Germinal center (tissue), 1 donor: ENCODE measurements around the gene CHPF.

ENCODE experiments used
- DNase-seq: peaks from one replicate; pipeline ENCODE4 v3.0.0; 2012; ENCODE audit warnings: mixed read lengths, low spot score

The CHPF gene

GRCh38 chr2:219532378-219532649 is 11.3 kb downstream of the CHPF start:
- no peak for DNase-seq

DNA sequence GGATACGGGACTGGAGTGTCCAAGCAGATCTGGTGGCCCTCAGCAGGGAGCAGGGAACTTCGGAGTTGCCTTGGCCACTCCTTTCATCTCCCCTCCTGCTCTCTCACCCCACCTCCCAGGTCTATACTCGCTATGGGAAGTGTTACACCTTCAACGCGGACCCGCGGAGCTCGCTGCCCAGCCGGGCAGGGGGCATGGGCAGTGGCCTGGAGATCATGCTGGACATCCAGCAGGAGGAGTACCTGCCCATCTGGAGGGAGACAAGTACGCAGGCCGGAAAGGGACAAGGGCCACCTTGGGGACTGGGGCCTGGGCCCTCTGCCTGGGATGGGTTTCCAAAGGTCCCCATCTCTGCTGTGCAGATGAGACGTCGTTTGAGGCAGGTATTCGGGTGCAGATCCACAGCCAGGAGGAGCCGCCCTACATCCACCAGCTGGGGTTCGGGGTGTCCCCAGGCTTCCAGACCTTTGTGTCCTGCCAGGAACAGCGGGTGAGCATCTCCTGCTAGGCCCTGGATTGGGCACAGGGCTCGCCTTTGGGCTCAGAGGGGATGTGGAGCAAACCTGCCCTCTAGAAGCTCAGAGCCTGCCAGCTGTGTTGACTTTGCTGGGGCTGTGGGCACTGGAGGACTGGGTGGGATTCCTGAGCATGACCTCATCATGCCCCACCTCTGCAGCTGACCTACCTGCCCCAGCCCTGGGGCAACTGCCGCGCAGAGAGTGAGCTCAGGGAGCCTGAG is 11.8 kb downstream of the CHPF start:
- DNase-seq: no peak

- peak; percentile 86 for DNase-seq
Observed at GRCh38 chr2:219530048-219530963, 13.3 kb downstream of the CHPF start.

DNA sequence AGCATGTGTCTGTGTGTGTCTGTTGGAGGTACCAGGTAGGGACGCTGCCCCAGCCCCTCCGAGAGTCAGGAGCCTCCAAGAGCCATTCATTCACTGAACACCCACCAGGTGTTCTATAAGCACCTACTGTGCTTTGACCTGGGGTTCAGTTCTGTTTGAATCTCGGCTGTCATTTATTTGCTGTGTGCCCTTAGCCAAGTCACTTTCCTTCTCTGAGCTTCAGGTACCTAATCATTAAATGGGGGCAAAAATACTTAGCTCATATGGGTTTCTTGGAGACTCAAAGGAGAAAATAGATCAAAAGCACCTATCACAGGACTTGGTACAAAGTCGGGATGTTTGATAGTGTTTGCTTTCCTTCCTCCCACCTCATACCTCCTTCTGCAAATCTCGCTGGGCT is 16.1 kb downstream of the CHPF start:
- no peak for DNase-seq

- DNase-seq: no peak
Observed at GRCh38 chr2:219527076-219527394, 16.6 kb downstream of the CHPF start.

DNA sequence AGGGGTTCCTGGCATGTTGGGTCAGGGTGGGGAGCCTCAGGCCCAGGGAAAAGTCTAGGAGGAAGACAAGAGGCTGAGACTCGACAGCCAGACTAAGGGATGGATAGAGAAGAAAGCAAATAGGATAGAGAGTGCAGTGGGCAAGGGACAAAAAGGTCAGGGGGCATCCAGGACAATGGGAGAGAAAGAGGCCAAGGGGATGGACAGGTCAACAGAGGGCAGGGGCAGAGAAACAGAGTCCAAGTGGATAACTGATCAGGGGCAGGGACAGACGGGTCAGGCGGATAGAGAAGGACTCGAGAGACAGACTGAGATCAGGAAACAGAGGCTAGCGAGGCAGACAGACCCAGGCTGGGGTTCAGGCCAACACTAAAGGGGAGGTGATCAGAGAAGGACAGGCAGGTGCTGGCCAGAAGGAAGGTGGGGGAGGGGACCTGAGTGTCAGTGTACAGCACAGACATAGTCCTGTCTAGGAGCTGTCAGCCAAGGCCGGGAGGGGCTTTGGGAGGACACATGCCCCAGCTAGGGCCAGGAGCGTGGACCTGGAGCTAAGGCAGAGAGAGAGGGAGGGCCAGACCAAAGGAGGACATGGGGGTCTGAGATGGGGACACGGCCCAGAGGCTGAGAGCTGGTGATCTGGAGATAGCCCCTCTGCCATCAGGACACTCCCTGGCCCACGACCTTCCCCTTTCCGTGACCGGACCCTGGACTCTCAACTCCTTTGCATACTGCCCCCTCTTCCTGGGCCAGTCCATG is 17.1 kb downstream of the CHPF start:
- no peak for DNase-seq

GRCh38 chr2:219525533-219526232 is 17.9 kb downstream of the CHPF start:
- DNase-seq: no peak

DNA sequence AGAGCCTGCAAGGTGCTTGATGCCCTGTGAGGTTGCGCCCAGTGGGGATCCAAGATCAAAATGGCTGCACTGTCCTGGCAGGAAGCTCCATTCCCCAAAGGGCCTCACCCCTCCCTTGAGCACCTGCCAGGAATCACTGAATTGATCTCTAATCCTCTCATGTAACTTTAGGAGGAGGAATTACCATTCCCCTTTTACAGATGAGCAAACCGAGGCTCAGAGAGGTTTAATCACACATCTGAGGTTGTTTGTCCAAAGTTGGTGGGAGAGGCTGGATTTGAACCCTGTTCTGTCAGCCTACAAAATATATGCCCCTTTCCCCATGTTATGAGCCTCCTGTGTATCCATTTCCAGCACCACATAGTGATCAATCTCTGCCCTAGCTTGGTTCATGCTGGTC is 18.8 kb downstream of the CHPF start:
- DNase-seq: no peak

- no peak for DNase-seq
Observed at GRCh38 chr2:219523031-219523671, 20.5 kb downstream of the CHPF start.

- DNase-seq: no peak
Observed at GRCh38 chr2:219522111-219523030, 21.2 kb downstream of the CHPF start.

- DNase-seq: no peak
Observed at GRCh38 chr2:219521066-219521880, 22.3 kb downstream of the CHPF start.

- no peak for DNase-seq
Observed at GRCh38 chr2:219520079-219520478, 23.5 kb downstream of the CHPF start.

DNA sequence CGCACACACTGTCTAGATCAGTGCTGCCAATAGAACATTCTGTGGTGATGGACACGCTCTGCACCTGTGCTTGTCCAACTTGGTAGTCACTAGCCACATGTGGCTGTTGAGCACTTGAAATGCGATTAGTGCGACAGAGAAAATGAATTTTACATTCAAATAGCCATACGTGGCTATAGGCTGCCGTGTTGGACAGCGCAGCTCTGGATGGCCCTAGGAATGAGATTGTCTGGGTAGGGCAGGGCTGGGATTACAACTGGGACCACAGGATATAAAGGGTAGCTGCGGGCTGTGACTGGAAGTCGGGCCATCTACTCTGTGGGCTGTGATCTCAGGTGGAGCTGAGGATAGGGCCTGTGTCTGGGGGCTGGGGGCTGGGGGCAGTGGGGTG is 24.1 kb downstream of the CHPF start:
- no peak for DNase-seq

DNA sequence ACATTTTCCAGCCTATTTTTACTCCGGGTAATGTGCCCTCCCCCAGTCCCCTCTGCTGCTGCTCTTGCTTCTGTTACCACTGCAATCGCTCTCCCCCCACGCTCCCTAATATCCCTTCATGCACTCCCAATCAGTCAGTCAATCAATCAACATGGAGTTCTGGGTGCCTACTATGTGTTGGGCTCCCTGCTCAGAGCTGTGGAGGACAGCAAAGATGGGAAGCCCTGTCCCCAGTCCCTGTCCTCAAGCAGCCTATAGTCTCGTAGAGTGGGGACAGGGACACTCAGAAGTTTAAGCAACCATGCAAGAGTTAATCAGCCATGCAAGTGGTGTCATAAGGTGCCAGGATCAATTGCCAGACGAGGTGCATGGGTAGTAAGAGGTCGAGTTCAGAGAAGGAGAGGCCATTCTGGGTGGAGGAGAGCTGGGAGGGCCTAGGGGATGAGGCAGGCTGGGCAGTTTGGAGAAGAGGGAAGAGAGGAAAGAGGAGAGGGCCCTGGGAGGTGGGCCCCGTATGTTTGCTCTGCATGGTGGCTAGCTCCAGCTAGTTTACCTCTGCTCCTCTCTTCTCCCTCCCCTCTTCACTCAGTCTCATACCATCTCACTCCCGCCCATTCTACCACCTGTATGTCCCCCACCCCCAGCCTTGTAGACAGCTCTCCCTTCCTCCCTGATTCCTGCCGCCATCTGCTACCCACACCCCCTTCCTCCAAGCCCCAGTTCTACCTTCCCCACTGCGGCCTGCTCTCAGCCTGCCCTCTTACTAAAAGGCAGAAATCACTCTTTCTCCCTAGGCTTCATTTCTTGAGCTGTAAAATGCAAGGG is 25.4 kb downstream of the CHPF start:
- no peak for DNase-seq

GRCh38 chr2:219516888-219517287 is 26.7 kb downstream of the CHPF start:
- no peak for DNase-seq

GRCh38 chr2:219515874-219516629 is 27.6 kb downstream of the CHPF start:
- no peak for DNase-seq

DNA sequence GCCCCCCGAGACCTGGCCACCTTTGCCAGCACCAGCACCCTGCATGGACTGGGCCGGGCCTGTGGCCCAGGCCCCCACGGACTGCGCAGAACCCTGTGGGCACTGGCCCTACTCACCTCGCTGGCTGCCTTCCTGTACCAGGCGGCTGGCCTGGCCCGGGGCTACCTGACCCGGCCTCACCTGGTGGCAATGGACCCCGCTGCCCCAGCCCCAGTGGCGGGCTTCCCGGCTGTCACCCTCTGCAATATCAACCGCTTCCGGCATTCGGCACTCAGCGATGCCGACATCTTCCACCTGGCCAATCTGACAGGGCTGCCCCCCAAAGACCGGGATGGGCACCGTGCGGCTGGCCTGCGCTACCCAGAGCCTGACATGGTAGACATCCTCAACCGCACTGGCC is 28.8 kb downstream of the CHPF start:
- DNase-seq: no peak

DNA sequence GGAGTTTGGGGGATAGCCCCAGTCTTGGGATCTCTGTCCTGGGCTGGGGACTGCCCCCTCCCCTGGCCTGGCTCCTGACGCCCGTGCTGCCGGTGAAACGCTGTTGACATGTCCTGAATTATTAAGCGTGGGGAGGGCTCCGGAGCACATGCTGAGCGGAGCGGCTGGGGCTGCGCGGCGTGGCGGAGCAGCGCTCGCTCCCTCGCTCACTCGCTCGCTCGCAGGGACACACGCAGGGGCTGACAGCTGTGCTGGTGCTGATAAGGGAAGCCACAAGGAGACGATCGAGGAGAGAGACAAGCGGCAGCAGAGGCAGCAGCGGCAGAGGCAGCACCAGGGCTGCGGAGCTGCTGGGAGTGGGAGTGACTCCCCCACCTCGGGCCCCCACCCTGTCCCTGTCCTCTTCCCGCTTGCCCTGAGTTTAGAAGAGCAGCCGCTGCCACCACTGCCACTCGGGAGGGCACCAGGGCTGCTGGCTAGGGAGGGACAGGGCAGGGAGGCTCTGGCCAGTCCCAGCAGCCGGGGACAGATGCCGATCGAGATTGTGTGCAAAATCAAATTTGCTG is 29.3 kb downstream of the CHPF start, which contains the start of gene ASIC4:
Gene ASIC4, plus strand, starts transcription at position 287 of the 566 bp plus-strand sequence. Its CDS starts 243 bp downstream, at position 530.
- DNase-seq: no peak
